ENCODE measurements around the gene ARPP21.

Gene ARPP21

GRCh38 chr3:35757991-35758757 lies 118.8 kb downstream of the ARPP21 start:
- no peak for DNase-seq (ENCODE audit: low read depth, low spot score)
- no peak overlapping the region for H3K4me3 ChIP-seq (ENCODE audit: low read length)

GRCh38 chr3:35760146-35760545 lies 120.8 kb downstream of the ARPP21 start:
- no peak for DNase-seq (ENCODE audit: low read depth, low spot score)
- H3K4me3 ChIP-seq (ENCODE audit: low read length): no peak overlapping the region

DNA sequence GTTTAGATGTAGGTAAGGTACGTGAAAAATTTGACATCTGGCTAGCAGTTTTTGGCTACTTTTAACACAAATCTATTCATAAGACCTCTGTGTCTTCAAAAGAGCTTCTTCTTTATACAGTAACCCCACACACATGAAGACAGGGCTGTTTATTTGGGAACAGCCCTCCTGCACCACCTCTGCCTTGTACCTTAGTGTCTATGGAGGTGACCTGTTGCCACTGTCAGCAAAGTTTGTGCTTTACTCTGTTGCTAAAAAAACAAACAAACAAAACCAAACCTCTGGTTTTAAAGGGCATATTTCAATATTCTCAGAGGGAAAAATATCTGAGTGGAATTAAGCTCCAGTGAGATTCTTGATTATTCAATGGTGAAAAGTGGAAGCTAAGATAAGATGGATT lies 122.0 kb downstream of the ARPP21 start:
- H3K4me3 ChIP-seq (ENCODE audit: low read length): no peak overlapping the region
- DNase-seq (ENCODE audit: low read depth, low spot score): no peak

- DNase-seq (ENCODE audit: low read depth, low spot score): no peak
- no peak overlapping the region for H3K4me3 ChIP-seq (ENCODE audit: low read length)
Measured at GRCh38 chr3:35772381-35773015, 133.2 kb downstream of the ARPP21 start.

DNA sequence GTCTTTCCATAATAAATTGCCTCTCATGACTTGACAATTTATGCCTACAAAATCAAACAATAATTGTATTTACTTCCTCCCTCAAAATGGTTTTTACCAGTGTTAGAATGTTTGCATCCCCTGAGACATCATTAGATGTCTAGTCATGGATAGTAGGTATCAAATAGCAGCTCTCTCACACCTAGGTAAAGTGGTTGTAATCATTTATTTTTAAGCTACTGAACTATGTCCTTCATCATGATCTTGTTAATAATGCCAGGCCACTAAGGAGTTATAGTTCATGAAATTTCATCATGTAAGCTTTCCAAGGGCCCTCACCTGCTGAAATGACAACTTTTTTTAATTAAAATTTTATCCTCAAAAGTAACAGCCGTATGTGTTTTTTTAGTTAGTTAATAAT lies 134.1 kb downstream of the ARPP21 start:
- H3K4me3 ChIP-seq (ENCODE audit: low read length): no peak overlapping the region
- DNase-seq (ENCODE audit: low read depth, low spot score): no peak

GRCh38 chr3:35776346-35776745 lies 137.0 kb downstream of the ARPP21 start:
- H3K4me3 ChIP-seq (ENCODE audit: low read length): no peak overlapping the region
- no peak for DNase-seq (ENCODE audit: low read depth, low spot score)

- DNase-seq (ENCODE audit: low read depth, low spot score): no peak
- no peak overlapping the region for H3K4me3 ChIP-seq (ENCODE audit: low read length)
Measured at GRCh38 chr3:35777065-35777464, 137.7 kb downstream of the ARPP21 start.

DNA sequence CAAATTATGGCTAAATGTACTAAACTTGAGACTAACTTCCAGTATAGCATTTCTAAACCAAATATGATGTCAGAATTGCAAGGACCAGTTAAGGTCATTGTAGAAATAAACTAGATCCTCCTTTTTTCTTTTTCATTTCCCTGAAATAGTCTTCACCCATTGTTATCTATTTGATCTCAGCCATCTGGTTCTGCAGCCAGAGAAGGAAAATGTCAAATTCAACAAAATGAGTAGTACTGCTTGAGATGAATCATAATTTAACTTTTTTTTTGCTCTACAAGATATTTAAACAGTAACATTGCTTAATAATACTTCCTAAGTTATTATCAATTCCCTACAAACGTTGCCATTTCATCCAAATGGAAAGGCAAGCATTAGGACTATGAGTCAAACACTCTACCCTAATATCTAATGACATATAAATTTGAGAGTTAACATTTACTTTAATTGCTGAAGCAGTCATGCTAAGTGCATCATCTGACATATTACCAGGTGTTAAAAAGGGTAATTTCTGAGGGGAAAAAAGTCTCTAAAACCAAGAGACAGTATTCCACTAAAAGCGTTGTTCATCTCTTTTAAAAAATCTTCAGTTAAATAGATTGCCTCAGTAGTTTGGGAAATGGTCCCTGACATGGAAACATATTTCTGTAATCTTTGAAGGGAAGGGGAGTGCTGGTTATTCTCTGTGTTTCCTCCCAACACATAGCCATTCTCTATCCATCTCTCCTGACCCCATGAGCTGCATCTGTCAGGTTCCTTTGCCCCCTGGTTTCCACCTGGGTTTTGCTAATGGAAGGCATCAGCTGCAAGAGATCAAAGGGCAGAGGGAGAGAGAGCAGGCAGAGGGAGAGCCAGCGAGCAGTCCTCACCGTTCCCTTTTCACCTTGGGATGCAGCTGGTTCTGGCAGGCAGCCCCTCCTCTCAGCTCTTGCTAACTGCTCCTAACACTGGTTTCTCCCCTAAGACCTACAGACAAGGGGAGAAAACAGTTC lies 138.5 kb downstream of the ARPP21 start:
- DNase-seq (ENCODE audit: low read depth, low spot score): no peak
- H3K4me3 ChIP-seq (ENCODE audit: low read length): no peak overlapping the region

GRCh38 chr3:35779611-35780010 lies 140.3 kb downstream of the ARPP21 start:
- no peak overlapping the region for H3K4me3 ChIP-seq (ENCODE audit: low read length)
- no peak for DNase-seq (ENCODE audit: low read depth, low spot score)

DNA sequence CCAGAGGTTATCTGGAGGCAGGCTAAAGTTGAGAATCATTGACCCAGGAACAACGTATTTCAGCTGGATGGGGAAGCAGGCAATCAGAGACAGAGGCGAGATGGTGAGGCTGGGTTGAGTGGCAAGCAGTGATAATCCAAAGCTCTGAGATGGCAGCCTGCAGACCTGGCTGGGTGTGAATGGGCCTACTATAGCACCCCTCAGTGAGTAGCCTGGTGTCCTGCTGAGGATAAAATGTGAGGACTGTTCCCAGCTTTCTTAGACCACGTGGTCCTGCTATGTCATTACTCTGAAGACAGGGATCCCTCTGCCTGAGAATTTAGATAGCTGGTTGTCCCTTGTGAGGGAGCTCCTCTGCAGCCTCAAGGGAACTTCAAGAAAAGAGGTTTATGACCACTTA lies 141.5 kb downstream of the ARPP21 start:
- no peak for DNase-seq (ENCODE audit: low read depth, low spot score)
- H3K4me3 ChIP-seq (ENCODE audit: low read length): no peak overlapping the region

DNA sequence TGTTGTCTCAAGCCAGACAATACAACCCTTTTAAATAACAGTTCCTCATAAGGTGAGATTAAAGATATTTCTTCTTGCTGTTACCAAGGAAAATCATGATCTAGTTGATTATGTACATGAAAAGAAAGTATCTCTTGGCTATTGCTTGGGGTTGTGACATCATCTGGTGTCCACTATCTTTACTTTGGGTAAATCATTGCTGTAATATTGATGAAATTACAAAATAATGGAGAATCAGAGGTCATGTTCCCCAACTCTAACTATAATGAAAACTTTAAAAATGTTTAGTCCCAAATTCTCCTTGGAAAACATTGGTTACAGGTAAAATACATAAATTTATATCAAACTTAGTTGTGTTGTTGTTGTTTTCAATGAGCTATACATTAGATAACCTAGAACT lies 142.2 kb downstream of the ARPP21 start:
- no peak for DNase-seq (ENCODE audit: low read depth, low spot score)
- no peak overlapping the region for H3K4me3 ChIP-seq (ENCODE audit: low read length)

- DNase-seq (ENCODE audit: low read depth, low spot score): no peak
- no peak overlapping the region for H3K4me3 ChIP-seq (ENCODE audit: low read length)
Measured at GRCh38 chr3:35782355-35782754, 143.0 kb downstream of the ARPP21 start.

- DNase-seq (ENCODE audit: low read depth, low spot score): no peak
- no peak overlapping the region for H3K4me3 ChIP-seq (ENCODE audit: low read length)
Measured at GRCh38 chr3:35784169-35784568, 144.8 kb downstream of the ARPP21 start.

- no peak for DNase-seq (ENCODE audit: low read depth, low spot score)
- H3K4me3 ChIP-seq (ENCODE audit: low read length): no peak overlapping the region
Measured at GRCh38 chr3:35785234-35785888, 146.0 kb downstream of the ARPP21 start.

- DNase-seq (ENCODE audit: low read depth, low spot score): no peak
- no peak overlapping the region for H3K4me3 ChIP-seq (ENCODE audit: low read length)
Measured at GRCh38 chr3:35787936-35788335, 148.6 kb downstream of the ARPP21 start.

DNA sequence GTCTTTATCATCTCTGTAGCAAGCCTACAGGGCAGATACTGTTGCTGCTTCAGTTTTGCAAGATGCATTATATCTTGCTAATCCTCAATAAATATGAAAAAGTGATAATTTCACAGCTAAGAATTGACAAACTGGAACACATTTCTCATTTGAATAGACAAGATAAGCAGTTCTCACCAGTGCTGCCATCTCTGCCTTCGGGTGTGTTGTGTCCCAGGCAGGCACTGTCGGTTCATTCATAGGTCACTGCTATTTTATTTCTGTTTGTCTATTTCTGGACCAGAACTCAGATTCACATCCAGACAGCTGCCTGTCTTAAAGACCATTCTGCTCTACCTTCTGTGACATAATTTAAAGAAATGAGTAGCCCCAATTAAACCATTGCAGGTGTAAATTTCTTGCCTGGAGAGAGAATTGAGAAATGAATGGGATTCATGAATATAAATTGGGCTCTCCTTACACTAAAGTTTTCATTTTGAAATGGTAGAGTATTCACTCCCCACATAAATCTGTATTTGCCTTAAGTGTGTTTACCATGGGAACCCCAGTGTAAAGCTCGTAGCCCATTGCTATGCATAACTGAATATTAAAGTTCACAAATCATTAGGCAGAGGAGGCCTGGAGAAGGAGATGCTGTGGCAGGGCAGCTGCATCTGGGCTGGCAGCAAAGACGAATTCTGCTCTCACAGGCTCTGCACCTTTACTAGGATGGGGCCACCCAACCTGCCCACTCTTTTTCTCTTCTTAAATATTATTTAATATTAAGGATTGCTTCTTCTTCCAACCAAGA lies 149.9 kb downstream of the ARPP21 start:
- no peak overlapping the region for H3K4me3 ChIP-seq (ENCODE audit: low read length)
- DNase-seq (ENCODE audit: low read depth, low spot score): no peak

DNA sequence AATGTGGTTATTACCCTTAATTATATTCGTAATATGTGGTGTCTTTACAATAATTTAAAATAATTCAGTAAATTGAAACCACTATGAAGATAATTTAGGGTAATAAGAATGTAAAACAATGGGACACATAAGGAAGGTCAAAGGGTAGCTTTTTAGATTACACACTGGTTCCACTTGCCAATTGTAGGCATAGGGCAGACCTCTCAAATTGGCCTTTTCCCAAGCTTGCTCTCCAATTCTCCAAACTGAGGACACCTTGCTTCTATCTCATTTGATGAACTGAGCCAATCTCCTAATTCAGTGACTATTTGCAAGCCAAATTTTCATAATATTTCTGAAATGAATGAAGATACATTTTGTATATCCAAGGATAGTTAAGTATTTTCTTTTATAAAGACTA lies 151.4 kb downstream of the ARPP21 start:
- H3K4me3 ChIP-seq (ENCODE audit: low read length): no peak overlapping the region
- DNase-seq (ENCODE audit: low read depth, low spot score): no peak

DNA sequence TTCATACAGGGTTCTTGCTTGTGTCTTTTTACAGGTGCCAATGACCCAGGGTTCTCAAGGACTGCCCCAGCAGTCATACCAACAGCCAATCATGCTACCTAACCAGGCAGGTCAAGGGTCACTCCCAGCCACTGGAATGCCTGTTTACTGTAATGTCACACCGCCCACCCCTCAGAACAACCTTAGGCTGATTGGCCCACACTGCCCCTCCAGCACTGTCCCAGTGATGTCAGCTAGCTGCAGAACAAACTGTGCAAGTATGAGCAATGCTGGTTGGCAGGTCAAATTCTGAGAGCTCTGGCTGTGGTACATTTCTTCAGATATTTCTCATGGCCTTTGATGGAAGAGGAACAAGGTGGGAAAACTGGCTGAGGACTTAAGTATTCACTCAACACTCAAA lies 154.3 kb downstream of the ARPP21 start:
- no peak for DNase-seq (ENCODE audit: low read depth, low spot score)
- no peak overlapping the region for H3K4me3 ChIP-seq (ENCODE audit: low read length)
